DLD1 (cell line): ENCODE data around the gene ERBB4.

Experiments used
- in situ Hi-C: cut with HindIII; loops from 2 replicates; pipeline ENCODE4 v1.10.0; 2017; ENCODE audit warnings: low sequenced_read_pairs

The ERBB4 gene

GRCh38 chr2:212538305-212539071, at the start of gene ERBB4:
Gene ERBB4, minus strand, starts transcription at chr2:212538802. Its CDS starts 272 bp downstream, at chr2:212538530.
- in situ Hi-C loops = no loop called here

- in situ Hi-C loops = no loop called here
Observed at GRCh38 chr2:212580117-212580516, 41.5 kb upstream of the ERBB4 start.

- in situ Hi-C loops = no loop called here
Observed at GRCh38 chr2:212556296-212556695, 17.7 kb upstream of the ERBB4 start.

- in situ Hi-C loops = no loop called here
Observed at GRCh38 chr2:212554233-212554632, 15.6 kb upstream of the ERBB4 start.

- in situ Hi-C loops = no loop called here
Observed at GRCh38 chr2:212549941-212550340, 11.3 kb upstream of the ERBB4 start.

GRCh38 chr2:212549463-212549862, 10.9 kb upstream of the ERBB4 start:
- in situ Hi-C loops = no loop called here

GRCh38 chr2:212548455-212548819, 9.8 kb upstream of the ERBB4 start:
- in situ Hi-C loops = no loop called here

- in situ Hi-C loops = no loop called here
Observed at GRCh38 chr2:212547716-212548454, 9.3 kb upstream of the ERBB4 start.

GRCh38 chr2:212546669-212547068, 8.1 kb upstream of the ERBB4 start:
- in situ Hi-C loops = no loop called here

- in situ Hi-C loops = no loop called here
Observed at GRCh38 chr2:212540341-212540740, 1.7 kb upstream of the ERBB4 start.

- in situ Hi-C loops = no loop called here
Observed at GRCh38 chr2:212539072-212539880, 674 bp upstream of the ERBB4 start.

- in situ Hi-C loops = no loop called here
Observed at GRCh38 chr2:212537726-212538304, 787 bp downstream of the ERBB4 start.

- in situ Hi-C loops = no loop called here
Observed at GRCh38 chr2:212536817-212537725, 1.5 kb downstream of the ERBB4 start.

- in situ Hi-C loops = no loop called here
Observed at GRCh38 chr2:212535996-212536816, 2.4 kb downstream of the ERBB4 start.

- in situ Hi-C loops = no loop called here
Observed at GRCh38 chr2:212534336-212534735, 4.3 kb downstream of the ERBB4 start.

- in situ Hi-C loops = no loop called here
Observed at GRCh38 chr2:212532585-212532984, 6.0 kb downstream of the ERBB4 start.

GRCh38 chr2:212532087-212532486, 6.5 kb downstream of the ERBB4 start:
- in situ Hi-C loops = no loop called here

GRCh38 chr2:212531499-212531898, 7.1 kb downstream of the ERBB4 start:
- in situ Hi-C loops = no loop called here

- in situ Hi-C loops = no loop called here
Observed at GRCh38 chr2:212530991-212531390, 7.6 kb downstream of the ERBB4 start.
